Ishikawa (cell line): ENCODE data around the gene SPESP1.
A peak's percentile ranks its signal among the peaks of the same experiment; 100 is the strongest.

Experiments
- CEBPB ChIP-seq: IDR thresholded peaks from 2 replicates; pipeline ENCODE4 v1.6.1; 2012
- CREB1 ChIP-seq: IDR thresholded peaks from 2 replicates; pipeline ENCODE4 v1.6.1; 2012; ENCODE audit warnings: low read depth
- EGR1 ChIP-seq: IDR thresholded peaks from 2 replicates; pipeline ENCODE4 v1.6.1; 2012
- EP300 ChIP-seq: IDR thresholded peaks from 2 replicates; pipeline ENCODE4 v1.6.1; 2012; ENCODE audit warnings: borderline replicate concordance
- FOXM1 ChIP-seq: IDR thresholded peaks from 2 replicates; pipeline ENCODE4 v1.6.1; 2012; ENCODE audit warnings: low read depth, borderline replicate concordance
- NFIC ChIP-seq: IDR thresholded peaks from 2 replicates; pipeline ENCODE4 v1.6.1; 2012
- RAD21 ChIP-seq: IDR thresholded peaks from 2 replicates; pipeline ENCODE4 v1.6.1; 2012; ENCODE audit warnings: low read depth
- TAF1 ChIP-seq: IDR thresholded peaks from 2 replicates; pipeline ENCODE4 v1.6.1; 2012; ENCODE audit warnings: low read depth, mild to moderate bottlenecking
- TCF12 ChIP-seq: IDR thresholded peaks from 2 replicates; pipeline ENCODE4 v1.6.1; 2012; ENCODE audit warnings: low read depth
- TEAD4 ChIP-seq: IDR thresholded peaks from 2 replicates; pipeline ENCODE4 v1.6.1; 2012
- YY1 ChIP-seq: IDR thresholded peaks from 2 replicates; pipeline ENCODE4 v1.6.1; 2012; ENCODE audit warnings: low read depth
- ZBTB7A ChIP-seq: IDR thresholded peaks from 2 replicates; pipeline ENCODE4 v1.6.1; 2012; ENCODE audit warnings: low read depth
- TF ChIP-seq, protein P1 (sequence below): IDR thresholded peaks from 2 replicates; pipeline ENCODE4 v1.6.1; 2012
- TF ChIP-seq, protein P2 (sequence below): IDR thresholded peaks from 2 replicates; pipeline ENCODE4 v1.6.1; 2012
- TF ChIP-seq, protein P3 (sequence below): IDR thresholded peaks from 2 replicates; pipeline ENCODE4 v1.6.1; 2012; ENCODE audit warnings: low read depth, mild to moderate bottlenecking

The SPESP1 gene

DNA sequence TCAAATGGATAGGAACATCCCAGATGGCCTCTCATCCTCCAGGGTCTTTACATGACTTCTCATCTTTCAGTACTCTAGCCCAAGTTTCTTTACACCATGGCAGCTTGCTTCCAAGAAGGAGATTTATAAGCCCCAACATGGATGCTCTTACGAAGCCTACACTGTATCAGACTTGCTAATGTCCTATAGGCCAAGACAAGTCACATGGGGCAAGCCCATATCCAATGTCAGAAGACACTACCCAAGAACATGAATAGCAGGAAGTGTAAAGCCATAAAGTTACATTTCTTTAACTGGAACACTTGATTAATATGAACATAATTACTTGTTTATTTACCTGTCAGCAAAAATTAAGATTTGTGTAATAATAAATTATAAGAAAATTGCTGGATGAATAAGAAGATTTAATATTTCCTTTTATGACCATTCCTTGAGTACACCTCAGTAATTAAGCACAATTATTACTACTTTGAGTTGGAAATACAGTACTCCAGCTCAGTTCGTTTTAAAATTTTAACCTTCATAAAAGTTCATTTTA is 5.1 kb downstream of the SPESP1 start:
- TF ChIP-seq FOXM1: no peak
- TF ChIP-seq, protein P1, sequence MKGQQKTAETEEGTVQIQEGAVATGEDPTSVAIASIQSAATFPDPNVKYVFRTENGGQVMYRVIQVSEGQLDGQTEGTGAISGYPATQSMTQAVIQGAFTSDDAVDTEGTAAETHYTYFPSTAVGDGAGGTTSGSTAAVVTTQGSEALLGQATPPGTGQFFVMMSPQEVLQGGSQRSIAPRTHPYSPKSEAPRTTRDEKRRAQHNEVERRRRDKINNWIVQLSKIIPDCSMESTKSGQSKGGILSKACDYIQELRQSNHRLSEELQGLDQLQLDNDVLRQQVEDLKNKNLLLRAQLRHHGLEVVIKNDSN: peak; percentile 63
- TF ChIP-seq RAD21: no peak

DNA sequence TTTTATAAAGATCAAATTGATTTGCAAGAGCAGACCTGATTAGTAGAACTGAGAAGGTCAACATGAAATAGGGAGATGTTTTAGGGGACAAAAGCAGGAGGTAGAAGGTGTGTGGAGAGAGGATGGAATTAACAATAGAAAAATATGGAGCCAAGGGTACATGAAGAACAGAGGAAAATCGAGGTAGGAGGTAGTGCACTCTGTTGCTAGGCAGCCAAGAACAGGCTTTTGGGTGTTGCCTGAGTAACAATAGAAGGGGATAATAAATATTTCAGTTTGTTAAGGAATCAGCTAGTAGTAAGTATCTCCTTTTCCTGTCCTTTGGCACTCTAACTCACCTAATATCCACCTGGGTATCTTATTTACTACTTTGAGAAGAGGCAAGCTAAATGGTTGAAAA is 9.2 kb downstream of the SPESP1 start:
- no peak for TF ChIP-seq YY1
- TF ChIP-seq, protein P1: no peak
- no peak for TF ChIP-seq CEBPB
- TF ChIP-seq FOXM1: no peak
- TF ChIP-seq, protein P2, sequence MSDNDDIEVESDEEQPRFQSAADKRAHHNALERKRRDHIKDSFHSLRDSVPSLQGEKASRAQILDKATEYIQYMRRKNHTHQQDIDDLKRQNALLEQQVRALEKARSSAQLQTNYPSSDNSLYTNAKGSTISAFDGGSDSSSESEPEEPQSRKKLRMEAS: no peak
- TF ChIP-seq TAF1: no peak
- TF ChIP-seq, protein P3, sequence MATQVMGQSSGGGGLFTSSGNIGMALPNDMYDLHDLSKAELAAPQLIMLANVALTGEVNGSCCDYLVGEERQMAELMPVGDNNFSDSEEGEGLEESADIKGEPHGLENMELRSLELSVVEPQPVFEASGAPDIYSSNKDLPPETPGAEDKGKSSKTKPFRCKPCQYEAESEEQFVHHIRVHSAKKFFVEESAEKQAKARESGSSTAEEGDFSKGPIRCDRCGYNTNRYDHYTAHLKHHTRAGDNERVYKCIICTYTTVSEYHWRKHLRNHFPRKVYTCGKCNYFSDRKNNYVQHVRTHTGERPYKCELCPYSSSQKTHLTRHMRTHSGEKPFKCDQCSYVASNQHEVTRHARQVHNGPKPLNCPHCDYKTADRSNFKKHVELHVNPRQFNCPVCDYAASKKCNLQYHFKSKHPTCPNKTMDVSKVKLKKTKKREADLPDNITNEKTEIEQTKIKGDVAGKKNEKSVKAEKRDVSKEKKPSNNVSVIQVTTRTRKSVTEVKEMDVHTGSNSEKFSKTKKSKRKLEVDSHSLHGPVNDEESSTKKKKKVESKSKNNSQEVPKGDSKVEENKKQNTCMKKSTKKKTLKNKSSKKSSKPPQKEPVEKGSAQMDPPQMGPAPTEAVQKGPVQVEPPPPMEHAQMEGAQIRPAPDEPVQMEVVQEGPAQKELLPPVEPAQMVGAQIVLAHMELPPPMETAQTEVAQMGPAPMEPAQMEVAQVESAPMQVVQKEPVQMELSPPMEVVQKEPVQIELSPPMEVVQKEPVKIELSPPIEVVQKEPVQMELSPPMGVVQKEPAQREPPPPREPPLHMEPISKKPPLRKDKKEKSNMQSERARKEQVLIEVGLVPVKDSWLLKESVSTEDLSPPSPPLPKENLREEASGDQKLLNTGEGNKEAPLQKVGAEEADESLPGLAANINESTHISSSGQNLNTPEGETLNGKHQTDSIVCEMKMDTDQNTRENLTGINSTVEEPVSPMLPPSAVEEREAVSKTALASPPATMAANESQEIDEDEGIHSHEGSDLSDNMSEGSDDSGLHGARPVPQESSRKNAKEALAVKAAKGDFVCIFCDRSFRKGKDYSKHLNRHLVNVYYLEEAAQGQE: no peak
- TF ChIP-seq EGR1: no peak
- no peak for TF ChIP-seq NFIC
- no peak for TF ChIP-seq RAD21
- TF ChIP-seq ZBTB7A: no peak
- no peak for TF ChIP-seq CREB1
- TF ChIP-seq EP300: no peak

DNA sequence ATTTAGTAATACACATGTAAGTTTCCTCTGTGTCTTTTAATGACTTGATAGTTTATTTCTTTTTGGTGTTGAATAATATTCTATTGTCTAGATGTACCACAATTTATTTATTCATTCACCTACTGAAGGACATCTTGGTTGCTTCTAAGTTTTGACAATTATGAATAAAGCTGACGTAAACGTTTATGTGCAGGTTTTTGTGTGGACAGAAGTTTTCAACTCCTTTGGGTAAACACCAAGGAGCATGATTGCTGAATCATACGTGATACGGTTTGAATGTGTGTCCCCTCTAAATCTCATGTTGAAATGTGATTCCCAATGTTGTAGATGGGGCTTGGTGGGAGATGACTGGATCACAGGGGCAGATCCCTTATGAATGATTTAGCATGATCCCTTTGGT is 21.5 kb downstream of the SPESP1 start:
- TF ChIP-seq EGR1 (no peak), TCF12 (no peak), FOXM1 (no peak), TEAD4 (no peak), TAF1 (no peak), RAD21 (no peak), ZBTB7A (no peak), YY1 (no peak), NFIC (no peak), CREB1 (no peak), CEBPB (no peak), EP300 (no peak)
- TF ChIP-seq, protein P3: no peak
- TF ChIP-seq, protein P1: no peak
- TF ChIP-seq, protein P2: no peak

DNA sequence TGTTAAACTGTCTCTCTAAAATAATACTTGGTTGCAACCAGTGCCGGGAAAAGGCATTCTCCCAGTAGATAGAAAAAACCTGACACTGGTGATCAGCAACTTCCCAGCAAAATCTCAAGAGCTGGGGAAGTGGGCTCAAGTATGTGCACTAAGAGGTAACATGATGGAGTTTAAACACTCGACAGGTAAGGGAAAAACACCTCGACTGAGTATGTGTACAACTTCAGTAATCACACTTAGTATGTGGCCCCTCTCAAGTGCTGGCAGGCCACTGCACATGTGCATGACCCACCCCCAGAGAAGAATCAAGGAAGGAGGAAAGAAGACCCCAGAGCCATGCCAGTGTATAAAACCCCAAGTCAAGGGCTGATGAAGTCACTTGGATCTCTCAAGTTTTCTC is 27.4 kb downstream of the SPESP1 start:
- TF ChIP-seq, protein P3: no peak
- TF ChIP-seq ZBTB7A (no peak), TEAD4 (no peak), CREB1 (no peak), FOXM1 (no peak), EP300 (no peak), RAD21 (no peak), EGR1 (no peak), TAF1 (no peak), NFIC (no peak), TCF12 (no peak)
- TF ChIP-seq, protein P2: no peak
- TF ChIP-seq, protein P1: no peak
